Karpas-422 (cell line): Measurements from ENCODE around the gene GPC1. TPM values are rescaled to one million over a fixed set of nuclear protein-coding genes. Genes with fewer than 3 reads are reported as not detected.

Source experiments
- DNase-seq: peaks from one replicate; pipeline ENCODE4 v3.0.0-alpha.2; 2015
- H2AFZ ChIP-seq: fragments of 200-600 bp; sonication (generic); 2 replicates; pipeline ENCODE4 v1.6.1; 2014; ENCODE audit warnings: antibody characterized with exemption, low read length, mixed read lengths
- H3K27ac ChIP-seq: fragments of 200-600 bp; sonication (generic); 2 replicates; pipeline ENCODE4 v1.5.1; 2014; ENCODE audit warnings: mild to moderate bottlenecking, low read length, moderate library complexity
- H3K27me3 ChIP-seq: fragments of 200-600 bp; sonication (generic); 2 replicates; pipeline ENCODE4 v1.6.1; 2014; ENCODE audit warnings: low read length, mixed read lengths
- H3K36me3 ChIP-seq: fragments of 200-600 bp; sonication (generic); 2 replicates; pipeline ENCODE4 v1.6.1; 2014; ENCODE audit warnings: low read length, mixed read lengths; ENCODE audit not compliant: insufficient read depth
- H3K4me1 ChIP-seq: fragments of 200-600 bp; sonication (generic); 2 replicates; pipeline ENCODE4 v1.6.1; 2014; ENCODE audit warnings: mild to moderate bottlenecking, low read length, mixed read lengths
- H3K4me2 ChIP-seq: fragments of 200-600 bp; sonication (generic); 2 replicates; pipeline ENCODE4 v1.6.1; 2014; ENCODE audit warnings: low read length, low read depth, mild to moderate bottlenecking; ENCODE audit not compliant: poor library complexity, severe bottlenecking
- H3K4me3 ChIP-seq: fragments of 200-600 bp; sonication (generic); 2 replicates; pipeline ENCODE4 v1.5.1; 2014; ENCODE audit warnings: mild to moderate bottlenecking, antibody characterized with exemption, low read length, mixed read lengths
- H3K79me2 ChIP-seq: fragments of 200-600 bp; sonication (generic); 2 replicates; pipeline ENCODE4 v1.6.1; 2014; ENCODE audit warnings: mild to moderate bottlenecking, low read length, mixed read lengths
- H3K9ac ChIP-seq: fragments of 200-600 bp; sonication (generic); 2 replicates; pipeline ENCODE4 v1.6.0; 2014; ENCODE audit warnings: low read length
- H3K9me2 ChIP-seq: fragments of 200-600 bp; sonication (generic), shearing (Covaris generic); replicated peaks from 2 replicates; pipeline ENCODE4 v1.6.0; 2014; ENCODE audit warnings: mild to moderate bottlenecking, low read length, moderate library complexity; ENCODE audit not compliant: insufficient read depth
- H3K9me3 ChIP-seq: fragments of 300-700, 200-600 bp; sonication (generic); 2 replicates; pipeline ENCODE4 v1.6.1; 2014; ENCODE audit warnings: low read length, mixed read lengths
- H4K20me1 ChIP-seq: fragments of 200-600 bp; sonication (generic); 2 replicates; pipeline ENCODE4 v1.6.1; 2014; ENCODE audit warnings: mild to moderate bottlenecking, antibody characterized with exemption, low read length, low read depth; ENCODE audit not compliant: insufficient read depth
- small RNA-seq: library from RNA; depleted of rRNA; stranded (forward); fragments of <200 nt; gene quantifications from one replicate; pipeline ENCODE3, GENCODE V24; 2014
- total RNA-seq: library from RNA; depleted of rRNA; stranded (reverse); fragments of >200 nt; shearing (Covaris generic); gene quantifications from 2 replicates; pipeline ENCODE4 v1.2.3, GENCODE V29; 2014; ENCODE audit warnings: low replicate concordance; rRNA removed

GPC1 gene
- total RNA-seq, 1 experiment from 2014 or later: 0.60 TPM

- Histone ChIP-seq H3K27ac (no peak overlapping the region), H3K9me3 (no peaks in the 10 kb centered on the region), H3K36me3 (peaks cover 7% of the 10 kb centered on the region; the same call in 1 of the 2 replicates), H4K20me1 (no peaks in the 10 kb centered on the region), H3K4me1 (peaks cover 7% of the 10 kb centered on the region), H2AFZ (no peak overlapping the region), H3K9me2 (no peaks in the 10 kb centered on the region), H3K27me3 (no peaks in the 10 kb centered on the region), H3K79me2 (peaks cover 10% of the 10 kb centered on the region), H3K9ac (no peak overlapping the region), H3K4me3 (no peak overlapping the region), H3K4me2 (no peak overlapping the region)
- DNase-seq: no peak
Measured at GRCh38 chr2:240512666-240513535, 77.4 kb downstream of the GPC1 start.

DNA sequence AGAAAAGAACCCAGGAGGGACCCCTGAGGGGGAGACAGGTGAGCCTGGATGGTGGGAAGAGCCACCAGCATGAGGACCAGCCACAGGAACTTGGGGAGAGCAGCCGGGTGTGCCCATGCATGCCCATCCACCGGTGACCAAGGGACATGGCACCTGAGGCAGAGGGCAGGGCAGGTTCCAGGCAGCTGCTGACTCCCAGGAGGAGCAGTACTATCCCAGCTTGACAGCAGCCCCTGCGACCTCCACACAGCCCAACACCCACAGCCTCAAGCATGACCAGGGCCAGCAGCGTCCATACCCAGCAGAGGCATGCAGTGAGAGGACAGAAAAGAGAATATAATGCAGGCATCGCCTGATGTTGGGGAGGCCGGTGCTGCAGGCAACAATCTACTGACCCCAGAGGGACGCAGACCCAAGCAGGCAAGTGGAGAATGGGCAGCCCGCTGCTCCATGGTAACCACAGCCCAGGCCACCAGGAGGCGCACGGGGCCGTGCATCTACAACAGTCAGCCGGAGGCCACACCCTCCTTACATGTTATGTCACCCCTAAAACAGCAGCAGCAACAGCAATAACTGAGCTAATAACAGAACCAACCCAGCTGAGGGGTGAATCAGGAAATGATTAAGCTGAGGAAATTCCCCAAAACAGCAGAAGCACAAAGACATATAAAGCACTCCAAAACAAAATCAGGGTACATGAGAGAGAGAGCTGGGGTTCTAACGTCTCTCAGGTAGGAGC lies 78.3 kb downstream of the GPC1 start:
- Histone ChIP-seq H3K4me3 (no peak overlapping the region), H4K20me1 (no peaks in the 10 kb centered on the region), H3K27me3 (no peaks in the 10 kb centered on the region), H3K9me3 (no peaks in the 10 kb centered on the region), H3K9me2 (no peaks in the 10 kb centered on the region), H3K4me2 (no peak overlapping the region), H3K79me2 (peaks cover 10% of the 10 kb centered on the region), H3K36me3 (peaks cover 7% of the 10 kb centered on the region; the same call in 1 of the 2 replicates), H3K27ac (no peak overlapping the region), H3K9ac (no peak overlapping the region), H2AFZ (no peak overlapping the region), H3K4me1 (peaks cover 7% of the 10 kb centered on the region)
- peak; percentile 90 for DNase-seq

- Histone ChIP-seq H3K27me3 (no peaks in the 10 kb centered on the region), H3K4me1 (peaks cover 7% of the 10 kb centered on the region), H2AFZ (no peak overlapping the region), H3K9me2 (no peaks in the 10 kb centered on the region), H3K9ac (no peak overlapping the region; the same call in 1 of the 2 replicates), H3K27ac (no peak overlapping the region), H3K4me3 (no peak overlapping the region), H3K4me2 (no peak overlapping the region), H3K9me3 (no peaks in the 10 kb centered on the region), H3K79me2 (peaks cover 10% of the 10 kb centered on the region), H4K20me1 (0 out of 2 replicates have a peak, but pooled peaks cover 4% of the 10 kb centered on the region), H3K36me3 (peaks cover 10% of the 10 kb centered on the region; the same call in 1 of the 2 replicates)
- DNase-seq: no peak
Measured at GRCh38 chr2:240514631-240515030, 79.2 kb downstream of the GPC1 start.

DNA sequence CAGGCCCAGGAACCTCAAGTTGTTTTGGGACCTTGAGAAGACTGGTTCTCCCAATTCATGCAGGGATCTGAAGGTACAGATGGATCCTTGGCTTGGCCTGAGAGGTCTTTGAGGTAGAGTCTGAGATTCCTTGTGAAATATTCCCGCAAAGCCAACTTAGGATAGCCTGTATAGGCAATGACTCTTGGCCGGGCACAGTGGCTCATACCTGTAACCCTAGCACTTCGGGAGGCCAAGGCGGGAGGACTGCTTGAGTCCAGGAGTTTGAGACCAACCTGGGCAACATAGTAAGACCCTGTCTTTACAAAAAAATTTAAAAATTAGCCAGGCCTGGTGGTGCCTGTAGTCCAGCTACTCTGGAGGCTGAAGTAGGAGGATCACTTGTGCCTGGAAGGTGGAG lies 81.9 kb downstream of the GPC1 start:
- Histone ChIP-seq H3K9ac (no peak overlapping the region), H3K9me2 (no peaks in the 10 kb centered on the region), H3K4me1 (peaks cover 7% of the 10 kb centered on the region), H3K36me3 (peaks cover 15% of the 10 kb centered on the region), H2AFZ (no peak overlapping the region), H3K79me2 (peaks cover 10% of the 10 kb centered on the region), H3K9me3 (no peaks in the 10 kb centered on the region), H3K27ac (no peak overlapping the region), H3K4me3 (no peak overlapping the region), H3K4me2 (no peak overlapping the region), H4K20me1 (0 out of 2 replicates have a peak, but pooled peaks cover 4% of the 10 kb centered on the region), H3K27me3 (no peaks in the 10 kb centered on the region)
- no peak for DNase-seq

Small RNA genes lying within 50 kb of the gene (small RNA-seq; reads per million reads assigned to genes)
- 0.12 reads per million for gene MIR149

Other genes starting within 250 kb of the GPC1 start
- gene ANKMY1, start 122.3 kb downstream of the GPC1 start, total RNA-seq: 25.7 and 30.8 TPM in 2 replicates
- gene DUSP28, start 124.7 kb downstream of the GPC1 start, total RNA-seq: 8.1 and 9.3 TPM in 2 replicates
- gene RNPEPL1, start 132.8 kb downstream of the GPC1 start, total RNA-seq: 28.4 and 44.0 TPM in 2 replicates
- 22.9 and 44.0 TPM in 2 replicates for gene CAPN10, start 151.1 kb downstream of the GPC1 start, total RNA-seq
- 1.1 and 1.9 TPM in 2 replicates for gene GPR35, start 189.8 kb downstream of the GPC1 start, total RNA-seq
- not detected in 2 replicates for gene AQP12B, start 247.2 kb downstream of the GPC1 start, total RNA-seq